Uterus (tissue), 2 donors: Measurements from ENCODE around the gene ITGB4.

ENCODE experiments used
- POLR2A ChIP-seq, 2 donors: fragments of 450-650 bp; IDR thresholded peaks; one replicate each; pipeline ENCODE4 v1.6.1; 2016; ENCODE audit warnings: antibody characterized with exemption in 2 of 2, mild to moderate bottlenecking in 1 of 2, moderate library complexity in 1 of 2
- TF ChIP-seq, protein P1 (sequence below), 4 experiments: fragments of 200-600 bp in 2 of 4; fragments of 450-650 bp in 2 of 4; sonication (generic) in 2 of 4; IDR thresholded peaks; one replicate each; pipeline ENCODE4 v1.5.1; 2016 to 2019; ENCODE audit warnings: antibody characterized with exemption in 4 of 4, mild to moderate bottlenecking in 2 of 4, moderate library complexity in 1 of 4

DNA sequence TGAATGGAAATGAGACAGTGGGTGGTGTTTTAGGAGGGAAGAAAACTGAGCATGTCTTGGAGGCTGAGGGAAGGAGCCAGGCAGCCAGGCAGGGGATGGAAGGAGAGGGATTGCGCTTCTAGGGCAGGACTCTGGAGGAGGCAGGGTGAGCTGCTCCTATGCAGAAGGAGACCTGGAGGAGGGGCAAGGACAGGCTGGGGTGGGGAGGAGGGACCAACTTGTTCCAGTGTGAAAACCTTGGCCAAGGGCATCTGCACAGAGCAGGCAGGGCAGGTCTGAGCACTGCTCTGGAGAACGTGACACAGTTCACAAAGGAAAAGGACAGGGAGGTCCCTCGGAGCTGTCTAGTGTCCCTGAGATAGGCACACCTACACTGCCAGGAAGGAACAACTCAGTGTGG, 38.2 kb downstream of the ITGB4 start:
- TF ChIP-seq, protein P1, sequence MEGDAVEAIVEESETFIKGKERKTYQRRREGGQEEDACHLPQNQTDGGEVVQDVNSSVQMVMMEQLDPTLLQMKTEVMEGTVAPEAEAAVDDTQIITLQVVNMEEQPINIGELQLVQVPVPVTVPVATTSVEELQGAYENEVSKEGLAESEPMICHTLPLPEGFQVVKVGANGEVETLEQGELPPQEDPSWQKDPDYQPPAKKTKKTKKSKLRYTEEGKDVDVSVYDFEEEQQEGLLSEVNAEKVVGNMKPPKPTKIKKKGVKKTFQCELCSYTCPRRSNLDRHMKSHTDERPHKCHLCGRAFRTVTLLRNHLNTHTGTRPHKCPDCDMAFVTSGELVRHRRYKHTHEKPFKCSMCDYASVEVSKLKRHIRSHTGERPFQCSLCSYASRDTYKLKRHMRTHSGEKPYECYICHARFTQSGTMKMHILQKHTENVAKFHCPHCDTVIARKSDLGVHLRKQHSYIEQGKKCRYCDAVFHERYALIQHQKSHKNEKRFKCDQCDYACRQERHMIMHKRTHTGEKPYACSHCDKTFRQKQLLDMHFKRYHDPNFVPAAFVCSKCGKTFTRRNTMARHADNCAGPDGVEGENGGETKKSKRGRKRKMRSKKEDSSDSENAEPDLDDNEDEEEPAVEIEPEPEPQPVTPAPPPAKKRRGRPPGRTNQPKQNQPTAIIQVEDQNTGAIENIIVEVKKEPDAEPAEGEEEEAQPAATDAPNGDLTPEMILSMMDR (IDR thresholded peaks at IDR 0.05) = no peak
- no peak for TF ChIP-seq POLR2A (IDR thresholded peaks at IDR 0.05)
